Smooth muscle cell (in vitro differentiated cells): ENCODE results near the gene RAD51B. TPM values are rescaled to one million over a fixed set of nuclear protein-coding genes. Genes with fewer than 3 reads are reported as not detected.
A peak's percentile ranks its signal among the peaks of the same experiment; 100 is the strongest.

Source experiments
- DNase-seq: peaks from one replicate; lab custom pipeline; 2025; ENCODE audit not compliant: unreplicated experiment; lab: John Stamatoyannopoulos, UW
- H2AFZ ChIP-seq: fragments of 200-600 bp; sonication (generic); 2 replicates; pipeline ENCODE4 v1.6.0; 2016; ENCODE audit warnings: antibody characterized with exemption, low read depth, mild to moderate bottlenecking
- H3F3A ChIP-seq: fragments of 200-600 bp; sonication (generic); 2 replicates; pipeline ENCODE4 v1.6.0; 2017; ENCODE audit warnings: antibody characterized with exemption, low read depth
- H3K27ac ChIP-seq: fragments of 200-600 bp; sonication (generic); 2 replicates; pipeline ENCODE4 v1.5.1; 2016; ENCODE audit warnings: low read depth, mild to moderate bottlenecking
- H3K27me3 ChIP-seq: fragments of 200-600 bp; sonication (generic); 2 replicates; pipeline ENCODE4 v1.6.1; 2016; ENCODE audit warnings: low read depth, mild to moderate bottlenecking
- H3K36me3 ChIP-seq: fragments of 200-600 bp; sonication (generic); 2 replicates; pipeline ENCODE4 v1.5.1; 2016; ENCODE audit warnings: low read depth
- H3K4me1 ChIP-seq: fragments of 200-600 bp; sonication (generic); 2 replicates; pipeline ENCODE4 v1.5.1; 2016; ENCODE audit warnings: low read depth
- H3K4me2 ChIP-seq: fragments of 200-600 bp; sonication (generic); 2 replicates; pipeline ENCODE4 v1.6.0; 2016; ENCODE audit warnings: mild to moderate bottlenecking
- H3K4me3 ChIP-seq: fragments of 200-600 bp; sonication (generic); 2 replicates; pipeline ENCODE4 v1.5.1; 2016; ENCODE audit warnings: mild to moderate bottlenecking
- H3K79me2 ChIP-seq: fragments of 200-600 bp; sonication (generic); 2 replicates; pipeline ENCODE4 v1.6.0; 2016; ENCODE audit warnings: low read depth, mild to moderate bottlenecking
- H3K9ac ChIP-seq: fragments of 200-600 bp; sonication (generic); 2 replicates; pipeline ENCODE4 v1.6.0; 2016; ENCODE audit warnings: low read depth
- H3K9me3 ChIP-seq: fragments of 200-600 bp; sonication (generic); replicated peaks from 2 replicates; pipeline ENCODE4 v1.5.1; 2016; ENCODE audit warnings: low read depth
- H4K20me1 ChIP-seq: fragments of 200-600 bp; sonication (generic); 2 replicates; pipeline ENCODE4 v1.6.0; 2016; ENCODE audit warnings: low read depth
- CTCF ChIP-seq: fragments of 200-600 bp; sonication (generic); IDR thresholded peaks from 2 replicates; pipeline ENCODE4 v1.5.1; 2017; ENCODE audit warnings: borderline replicate concordance, mild to moderate bottlenecking, antibody characterized with exemption; ENCODE audit not compliant: insufficient read depth, poor library complexity, severe bottlenecking
- WGBS: methylation state at CpG from one replicate; pipeline ENCODE4 v1.1.7; 2016; ENCODE audit warnings: low lambda C conversion rate; 5-methylcytosine and 5-hydroxymethylcytosine counted together
- polyA plus RNA-seq: library from polyadenylated mRNA; unstranded; fragments of >200 nt; fragmentation: Nextera tagmentation; extraction: Ambion mirVana; gene quantifications from 2 replicates; pipeline ENCODE4 v1.2.1, GENCODE V29; 2016
- total RNA-seq: library from RNA; depleted of rRNA; stranded (reverse); fragments of >200 nt; gene quantifications from 2 replicates; pipeline ENCODE4 v1.2.3, GENCODE V29; 2014

The RAD51B gene
- total and polyA plus RNA-seq, 2 experiments from 2014 or later: 4.6 to 5.3 TPM

- peak overlapping the region; percentile 2 for H3K4me2 ChIP-seq
- H3K4me3 ChIP-seq: no peak overlapping the region
- no peak for DNase-seq
- no peak overlapping the region for H2AFZ ChIP-seq
- no peaks in the 10 kb centered on the region for H3K9me3 ChIP-seq
- H3K27ac ChIP-seq: peak overlapping the region; percentile 46
- H3K79me2 ChIP-seq: no peaks in the 10 kb centered on the region
- no peak for TF ChIP-seq CTCF
- H3K27me3 ChIP-seq: no peaks in the 10 kb centered on the region
- H3K36me3 ChIP-seq: no peaks in the 10 kb centered on the region
- no peaks in the 10 kb centered on the region for H4K20me1 ChIP-seq
- H3K9ac ChIP-seq: no peak overlapping the region
- H3K4me1 ChIP-seq: peaks cover 18% of the 10 kb centered on the region
- peaks cover 11% of the 10 kb centered on the region for H3F3A ChIP-seq
Measured at GRCh38 chr14:68463299-68463698, 643.7 kb downstream of the RAD51B start.

DNA sequence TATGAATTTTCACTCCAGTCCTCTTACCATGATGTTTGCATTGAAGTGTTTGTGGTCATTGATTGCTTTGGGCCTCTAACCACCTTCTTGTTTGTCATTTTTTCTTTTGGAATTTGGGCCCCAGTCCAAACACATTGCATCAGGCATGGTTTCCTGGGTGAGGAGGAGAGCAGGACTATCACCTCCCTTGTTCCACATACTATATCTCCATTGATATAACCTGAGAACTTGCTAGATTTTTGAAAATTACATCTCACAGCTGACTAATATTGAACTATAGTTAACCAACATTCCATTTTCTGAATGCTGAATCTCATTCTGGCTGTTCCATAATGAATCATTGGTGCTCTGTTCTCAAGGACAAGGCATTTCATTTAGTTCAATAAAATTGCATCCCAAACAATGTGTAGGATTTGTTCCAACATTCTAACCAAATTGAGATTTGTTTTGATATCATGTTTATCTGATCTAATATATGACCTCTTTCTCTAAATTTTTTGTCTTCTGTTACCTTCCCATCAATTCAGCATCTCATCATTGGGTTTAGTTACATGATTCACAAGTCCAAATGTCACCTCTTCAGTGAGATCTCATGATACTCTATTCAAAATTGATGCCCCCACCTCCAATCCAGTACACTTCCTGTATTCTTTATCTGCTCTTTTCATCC lies 644.3 kb downstream of the RAD51B start:
- H3K9ac ChIP-seq: no peak overlapping the region
- no peaks in the 10 kb centered on the region for H3K27me3 ChIP-seq
- no peak overlapping the region for H3K4me2 ChIP-seq
- H3K27ac ChIP-seq: peak overlapping the region; percentile 17
- H3K79me2 ChIP-seq: no peaks in the 10 kb centered on the region
- peaks cover 18% of the 10 kb centered on the region for H3K4me1 ChIP-seq
- DNase-seq: no peak
- no peak for TF ChIP-seq CTCF
- peaks cover 14% of the 10 kb centered on the region for H3F3A ChIP-seq
- no peaks in the 10 kb centered on the region for H3K36me3 ChIP-seq
- H4K20me1 ChIP-seq: no peaks in the 10 kb centered on the region
- no peaks in the 10 kb centered on the region for H3K9me3 ChIP-seq
- H3K4me3 ChIP-seq: no peak overlapping the region
- H2AFZ ChIP-seq: no peak overlapping the region

GRCh38 chr14:68464711-68465110 lies 645.1 kb downstream of the RAD51B start:
- DNase-seq: no peak
- TF ChIP-seq CTCF: no peak
- H3K27ac ChIP-seq: peak overlapping the region; percentile 17

GRCh38 chr14:68466491-68466977 lies 647.0 kb downstream of the RAD51B start:
- peaks cover 35% of the 10 kb centered on the region for H3K4me1 ChIP-seq
- H3K79me2 ChIP-seq: no peaks in the 10 kb centered on the region
- no peaks in the 10 kb centered on the region for H4K20me1 ChIP-seq
- no peak for TF ChIP-seq CTCF
- no peak overlapping the region for H3K4me3 ChIP-seq
- DNase-seq: no peak
- H2AFZ ChIP-seq: peak overlapping the region; percentile 32
- 91% methylated on average over 3 of the region's 3 CpGs for WGBS
- no peaks in the 10 kb centered on the region for H3K36me3 ChIP-seq
- H3K9ac ChIP-seq: peak overlapping the region; percentile 26
- H3K9me3 ChIP-seq: no peaks in the 10 kb centered on the region
- peaks cover 20% of the 10 kb centered on the region for H3F3A ChIP-seq
- H3K4me2 ChIP-seq: peak overlapping the region; percentile 40
- H3K27me3 ChIP-seq: no peaks in the 10 kb centered on the region
- peak overlapping the region; percentile 65 for H3K27ac ChIP-seq

More at GRCh38 chr14:68464711-68465110, 645.1 kb downstream of the RAD51B start:
- peaks cover 22% of the 10 kb centered on the region for H3K4me1 ChIP-seq
- 57% methylated on average over 2 of the region's 2 CpGs for WGBS
- peak overlapping the region; percentile 37 for H3K4me2 ChIP-seq
- no peaks in the 10 kb centered on the region for H3K9me3 ChIP-seq
- no peaks in the 10 kb centered on the region for H4K20me1 ChIP-seq
- H3K4me3 ChIP-seq: no peak overlapping the region
- no peak overlapping the region for H3K9ac ChIP-seq
- no peaks in the 10 kb centered on the region for H3K79me2 ChIP-seq
- no peaks in the 10 kb centered on the region for H3K27me3 ChIP-seq
- peaks cover 20% of the 10 kb centered on the region for H3F3A ChIP-seq
- H2AFZ ChIP-seq: no peak overlapping the region
- H3K36me3 ChIP-seq: no peaks in the 10 kb centered on the region
